Heart right ventricle (tissue), 16 donors: ENCODE results near the gene STRIP1. TPM values are rescaled to one million over a fixed set of nuclear protein-coding genes. Genes with fewer than 3 reads are reported as not detected.
A peak's percentile ranks its signal among the peaks of the same experiment; 100 is the strongest.

Experiments used
- ATAC-seq, 8 donors: fragments of 200-7000 bp; cut with Tn5 transposase; one replicate each; pipeline ENCODE4 v1.9.1; 2020; ENCODE audit warnings: mild to moderate bottlenecking in 8 of 8, moderate library complexity in 8 of 8, moderate number of reproducible peaks in 1 of 8
- DNase-seq, 2 donors: peaks; one replicate each; pipeline ENCODE4 v3.0.0-alpha.2; 2020
- H3K27ac ChIP-seq, 10 donors: fragments of 200-600 bp; sonication (generic) in 2 of 10; one replicate each; pipeline versions ENCODE4 v1.5.0 to v1.8.0; 2020 to 2022; ENCODE audit warnings: mild to moderate bottlenecking in 3 of 10
- H3K27me3 ChIP-seq, 7 donors: fragments of 200-600 bp; one replicate each; pipeline ENCODE4 v1.8.0; 2021 to 2022; ENCODE audit warnings: mild to moderate bottlenecking in 2 of 7
- H3K36me3 ChIP-seq, 9 donors: fragments of 200-600 bp; sonication (generic) in 1 of 9; one replicate each; pipeline versions ENCODE4 v1.5.0 to v1.8.0; 2020 to 2022; ENCODE audit warnings: mild to moderate bottlenecking in 2 of 9
- H3K4me1 ChIP-seq, 9 donors: fragments of 200-600 bp; sonication (generic) in 1 of 9; one replicate each; pipeline versions ENCODE4 v1.5.0 to v1.8.0; 2020 to 2022; ENCODE audit warnings: mild to moderate bottlenecking in 4 of 9
- H3K4me3 ChIP-seq, 10 donors: fragments of 200-600 bp; sonication (generic) in 2 of 10; one replicate each; pipeline versions ENCODE4 v1.5.0 to v1.8.0; 2020 to 2022; ENCODE audit warnings: mild to moderate bottlenecking in 7 of 10, moderate library complexity in 2 of 10
- H3K9me3 ChIP-seq, 11 donors: fragments of 200-600 bp in 10 of 11; sonication (generic) in 2 of 11; one replicate each; pipeline versions ENCODE4 v1.5.0 to v1.8.0; 2013 to 2022; ENCODE audit warnings: mild to moderate bottlenecking in 2 of 11, control low read depth in 1 of 11, moderate library complexity in 1 of 11
- WGBS, 2 donors: extraction: QIAGEN DNeasy Blood & Tissue Kit; methylation state at CpG; one replicate each; pipeline ENCODE4 v1.1.7; 2013; ENCODE audit warnings: inconsistent platforms in 1 of 2; 5-methylcytosine and 5-hydroxymethylcytosine counted together
- intact Hi-C, 10 donors: fragments of 100-400 bp; cut with DNase I; formaldehyde crosslinking; loops; one replicate each; pipeline versions ENCODE4 v1.11.1 to v1.14.2; 2022
- polyA plus RNA-seq, 2 donors: library from polyadenylated mRNA; stranded (reverse); fragments of 200-250 nt; gene quantifications; one replicate each; pipeline ENCODE4 v1.2.3, GENCODE V29; 2013
- total RNA-seq, 10 donors: library from RNA; stranded (reverse); fragmentation: NEBNext Ultra II Directional in 3 of 10; extraction: Animal tissue kit (Norgen Biotek cat#: 25700) in 3 of 10; gene quantifications; one replicate each; pipeline versions ENCODE4 v1.2.1 to v1.2.4, GENCODE V29; 2021 to 2023
- TF ChIP-seq, protein P1 (sequence below), 9 donors: fragments of 200-600 bp; sonication (generic) in 2 of 9; IDR thresholded peaks; one replicate each; pipeline versions ENCODE4 v1.5.0 to v1.8.0; 2021 to 2022; ENCODE audit warnings: antibody characterized with exemption in 9 of 9, mild to moderate bottlenecking in 5 of 9, moderate library complexity in 1 of 9
- donor health status: Arrhythmogenic right ventricular cardiomyopathy.
- donor health status: ischemic (EF 13 %, LVEDD 7.1; RV severe dilation, severe dysfunction).
- donor health status: healthy with polysubstance abuse.
- donor health status: DM: no; HTN: yes; CAD: no.
- donor health status: DM: no; HTN: no; CAD: no.
- donor health status: ischemic (EF 25% LVEDD 6.9; RV normal size, moderate dysfunction).
- donor health status: ischemic (EF 25% LVEDD 5.7; RV mildly dilated, moderate dysfunction).
- donor health status: healthy.
- donor health status: DM: yes; HTN: yes; CAD: no.
- donor health status: Ischemic cardiomyopathy.
- donor health status: ischemic (EF 35%, LVEDD 5.7; RV mildly dilated, moderate dysfunction).
- donor health status: nonischemic (EF 11% LVEDD 7.7; RV severe dilation, severe dysfunction).
- donor health status: DM: yes; HTN: yes; CAD: no.
- donor health status: PGD.
- donor health status: ischemic (EF 29% LVEDD 5.4; RV normal size, mild dysfunction).
- donor health status: nonischemic (EF 23%, LVEDD 6.1; RV moderate dilation, normal function).

Gene STRIP1
- total and polyA plus RNA-seq, 12 donors, result 10.3 to 23.2 (median 18.5) TPM

DNA sequence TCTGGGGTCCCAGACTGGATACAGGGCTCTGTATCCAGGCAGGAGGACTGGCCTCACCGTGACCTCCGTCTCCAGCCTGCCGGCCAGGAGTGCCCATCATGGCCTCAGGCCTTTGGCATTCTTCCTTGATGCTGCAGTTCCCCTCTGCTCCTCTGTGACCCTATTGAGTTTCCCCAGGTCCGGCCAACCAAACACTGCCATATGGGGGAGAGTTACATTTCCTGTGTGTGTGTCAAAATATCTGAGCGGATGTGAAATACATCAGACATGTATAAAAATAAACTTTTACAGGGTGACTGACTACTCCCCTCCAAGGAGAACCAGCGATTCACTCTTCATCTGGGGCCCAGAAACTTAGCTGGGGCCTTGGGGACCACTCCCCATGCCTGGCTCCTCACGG lies 67.7 kb downstream of the STRIP1 start:
- ATAC-seq, result peak in 1 of 8 donors; percentile 10
- intact Hi-C loops, result loop anchor here in 2 of 10 donors (5.0 kb wide), 2 partner anchors 45 to 50 kb away; no protein-coding TSS in a partner anchor

More for the DNA sequence above, 67.7 kb downstream of the STRIP1 start:
- TF ChIP-seq, protein P1, sequence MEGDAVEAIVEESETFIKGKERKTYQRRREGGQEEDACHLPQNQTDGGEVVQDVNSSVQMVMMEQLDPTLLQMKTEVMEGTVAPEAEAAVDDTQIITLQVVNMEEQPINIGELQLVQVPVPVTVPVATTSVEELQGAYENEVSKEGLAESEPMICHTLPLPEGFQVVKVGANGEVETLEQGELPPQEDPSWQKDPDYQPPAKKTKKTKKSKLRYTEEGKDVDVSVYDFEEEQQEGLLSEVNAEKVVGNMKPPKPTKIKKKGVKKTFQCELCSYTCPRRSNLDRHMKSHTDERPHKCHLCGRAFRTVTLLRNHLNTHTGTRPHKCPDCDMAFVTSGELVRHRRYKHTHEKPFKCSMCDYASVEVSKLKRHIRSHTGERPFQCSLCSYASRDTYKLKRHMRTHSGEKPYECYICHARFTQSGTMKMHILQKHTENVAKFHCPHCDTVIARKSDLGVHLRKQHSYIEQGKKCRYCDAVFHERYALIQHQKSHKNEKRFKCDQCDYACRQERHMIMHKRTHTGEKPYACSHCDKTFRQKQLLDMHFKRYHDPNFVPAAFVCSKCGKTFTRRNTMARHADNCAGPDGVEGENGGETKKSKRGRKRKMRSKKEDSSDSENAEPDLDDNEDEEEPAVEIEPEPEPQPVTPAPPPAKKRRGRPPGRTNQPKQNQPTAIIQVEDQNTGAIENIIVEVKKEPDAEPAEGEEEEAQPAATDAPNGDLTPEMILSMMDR (IDR thresholded peaks at IDR 0.05), result no peak
- 47 to 54% methylated on average over 7 of the region's 7 CpGs for WGBS, 2 donors
- Histone ChIP-seq H3K4me1 (peaks cover 0 to 18% (median 8%) of the 10 kb centered on the region in 9 donors), H3K36me3 (no peaks in the 10 kb centered on the region), H3K27ac (no peak overlapping the region), H3K4me3 (no peak overlapping the region), H3K9me3 (no peaks in the 10 kb centered on the region), H3K27me3 (peaks cover 0 to 8% (median 0%) of the 10 kb centered on the region in 7 donors)
- no peak for DNase-seq

Other genes with a start within 250 kb of the STRIP1 start
- gene CSF1, start 123.8 kb upstream of the STRIP1 start, total RNA-seq, result 10 to 100 TPM in 6 of 10 donors, 1 to 10 TPM in 4; 6.3 to 26.2 (median 12.3) TPM
- gene CSF1, start 123.8 kb upstream of the STRIP1 start, polyA plus RNA-seq, result 10 to 100 TPM; 11.5 to 15.1 TPM
- 10 to 100 TPM; 39.2 to 58.9 (median 48.7) TPM for gene AHCYL1, start 49.9 kb upstream of the STRIP1 start, total RNA-seq
- 10 to 100 TPM; 21.9 to 24.2 TPM for gene AHCYL1, start 49.9 kb upstream of the STRIP1 start, polyA plus RNA-seq
- gene ALX3, start 36.0 kb downstream of the STRIP1 start, total RNA-seq, result not detected
- under 1 TPM in 1 of 2 donors, not detected in 1; 0.04 TPM for gene ALX3, start 36.0 kb downstream of the STRIP1 start, polyA plus RNA-seq
- gene UBL4B, start 77.8 kb downstream of the STRIP1 start, total RNA-seq, result not detected
- not detected for gene UBL4B, start 77.8 kb downstream of the STRIP1 start, polyA plus RNA-seq
- under 1 TPM in 7 of 10 donors, not detected in 3; 0.06 to 0.45 (median 0.19) TPM for gene SLC6A17, start 115.9 kb downstream of the STRIP1 start, total RNA-seq
- under 1 TPM in 1 of 2 donors, not detected in 1; 0.09 TPM for gene SLC6A17, start 115.9 kb downstream of the STRIP1 start, polyA plus RNA-seq
- gene KCNC4, start 175.7 kb downstream of the STRIP1 start, total RNA-seq, result 10 to 100 TPM in 4 of 10 donors, 1 to 10 TPM in 6; 2.6 to 13.8 (median 6.1) TPM
- gene KCNC4, start 175.7 kb downstream of the STRIP1 start, polyA plus RNA-seq, result 1 to 10 TPM; 2.2 to 3.0 TPM